Left hindlimb (tissue), 1 donor: ENCODE data around the gene FAM78A.
"Not testable (repeated sequence)": the region's sequence is repeated elsewhere in the genome, so short reads cannot be mapped to it uniquely, and the experiment has no call there.

ENCODE experiments used
- DNase-seq: peaks from one replicate; pipeline ENCODE4 v3.0.0-alpha.2; 2018

FAM78A gene

GRCh38 chr9:131262327-131263032 is 13.8 kb downstream of the FAM78A start:
- DNase-seq = no peak

- DNase-seq = no peak
Observed at GRCh38 chr9:131260751-131261452, 15.4 kb downstream of the FAM78A start.

- no peak for DNase-seq
Observed at GRCh38 chr9:131259916-131260597, 16.3 kb downstream of the FAM78A start.

- DNase-seq = no peak
Observed at GRCh38 chr9:131259432-131259898, 16.8 kb downstream of the FAM78A start.

- peak; percentile 24 for DNase-seq
Observed at GRCh38 chr9:131258698-131259431, 17.4 kb downstream of the FAM78A start.

- no peak for DNase-seq
Observed at GRCh38 chr9:131258186-131258585, 18.1 kb downstream of the FAM78A start.

GRCh38 chr9:131257266-131258025 is 18.9 kb downstream of the FAM78A start:
- DNase-seq = no peak

GRCh38 chr9:131255676-131256197 is 20.6 kb downstream of the FAM78A start:
- DNase-seq = no peak

GRCh38 chr9:131254626-131255025 is 21.7 kb downstream of the FAM78A start:
- DNase-seq = no peak

- DNase-seq = peak; percentile 66
Observed at GRCh38 chr9:131253891-131254491, 22.3 kb downstream of the FAM78A start.

GRCh38 chr9:131252120-131252519 is 24.2 kb downstream of the FAM78A start:
- DNase-seq = no peak

- DNase-seq = no peak
Observed at GRCh38 chr9:131246618-131247017, 29.7 kb downstream of the FAM78A start.

GRCh38 chr9:131244331-131244730 is 32.0 kb downstream of the FAM78A start:
- not testable (repeated sequence) for DNase-seq

- DNase-seq = no peak
Observed at GRCh38 chr9:131240047-131240921, 36.0 kb downstream of the FAM78A start.

GRCh38 chr9:131239161-131239975 is 36.9 kb downstream of the FAM78A start:
- DNase-seq = no peak

- peak; percentile 82 for DNase-seq
Observed at GRCh38 chr9:131238402-131239021, 37.8 kb downstream of the FAM78A start.

- peak; percentile 70 for DNase-seq
Observed at GRCh38 chr9:131237931-131238401, 38.3 kb downstream of the FAM78A start.

GRCh38 chr9:131237291-131237690 is 39.0 kb downstream of the FAM78A start:
- no peak for DNase-seq

- DNase-seq = no peak
Observed at GRCh38 chr9:131236761-131237160, 39.5 kb downstream of the FAM78A start.
